GM19455 (cell line): ENCODE data around the gene RRP1.

Experiments used
- ATAC-seq: cut with Tn5 transposase; IDR thresholded peaks from one replicate; pipeline ENCODE4 v1.9.1; 2021; ENCODE audit not compliant: unreplicated experiment

RRP1 gene, protein sequence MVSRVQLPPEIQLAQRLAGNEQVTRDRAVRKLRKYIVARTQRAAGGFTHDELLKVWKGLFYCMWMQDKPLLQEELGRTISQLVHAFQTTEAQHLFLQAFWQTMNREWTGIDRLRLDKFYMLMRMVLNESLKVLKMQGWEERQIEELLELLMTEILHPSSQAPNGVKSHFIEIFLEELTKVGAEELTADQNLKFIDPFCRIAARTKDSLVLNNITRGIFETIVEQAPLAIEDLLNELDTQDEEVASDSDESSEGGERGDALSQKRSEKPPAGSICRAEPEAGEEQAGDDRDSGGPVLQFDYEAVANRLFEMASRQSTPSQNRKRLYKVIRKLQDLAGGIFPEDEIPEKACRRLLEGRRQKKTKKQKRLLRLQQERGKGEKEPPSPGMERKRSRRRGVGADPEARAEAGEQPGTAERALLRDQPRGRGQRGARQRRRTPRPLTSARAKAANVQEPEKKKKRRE

DNA sequence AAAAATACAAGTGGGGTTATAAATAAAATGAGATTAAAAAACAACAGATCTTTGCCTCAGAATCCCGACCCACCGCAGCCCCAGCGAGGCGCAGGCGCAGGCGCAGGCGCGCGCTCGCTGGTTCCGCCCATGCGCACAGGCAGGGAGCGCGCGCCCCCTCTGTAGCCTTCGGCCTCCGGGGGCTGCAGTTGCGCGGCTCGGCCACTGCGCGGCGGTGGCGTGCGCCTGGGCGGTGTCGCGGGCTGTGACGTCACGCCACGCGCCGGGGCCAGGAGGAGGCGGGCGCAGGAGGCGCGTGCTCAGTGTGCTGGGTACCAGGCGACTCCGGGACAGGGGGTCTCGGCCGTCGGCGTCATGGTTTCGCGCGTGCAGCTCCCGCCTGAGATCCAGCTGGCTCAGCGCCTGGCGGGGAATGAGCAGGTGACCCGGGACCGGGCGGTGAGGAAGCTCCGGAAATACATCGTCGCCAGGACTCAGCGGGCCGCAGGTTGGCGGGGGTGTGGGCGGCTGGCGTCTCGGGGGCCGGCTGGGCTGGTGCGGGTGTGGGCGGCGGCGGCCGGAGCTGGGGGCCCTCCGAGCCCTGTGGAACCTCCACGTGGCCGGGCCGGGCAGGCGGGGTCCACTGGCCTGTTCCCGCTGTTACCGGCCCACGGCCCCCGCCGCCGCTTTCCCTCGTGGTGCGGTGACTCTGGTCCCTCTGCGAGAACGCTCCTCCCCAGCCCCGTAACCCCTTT is at the start of gene RRP1:
TSS of gene RRP1 (plus strand) at position 302 of the 734 bp plus-strand sequence. CDS start at position 355, 53 bp downstream.
- peak; percentile 75 for ATAC-seq

DNA sequence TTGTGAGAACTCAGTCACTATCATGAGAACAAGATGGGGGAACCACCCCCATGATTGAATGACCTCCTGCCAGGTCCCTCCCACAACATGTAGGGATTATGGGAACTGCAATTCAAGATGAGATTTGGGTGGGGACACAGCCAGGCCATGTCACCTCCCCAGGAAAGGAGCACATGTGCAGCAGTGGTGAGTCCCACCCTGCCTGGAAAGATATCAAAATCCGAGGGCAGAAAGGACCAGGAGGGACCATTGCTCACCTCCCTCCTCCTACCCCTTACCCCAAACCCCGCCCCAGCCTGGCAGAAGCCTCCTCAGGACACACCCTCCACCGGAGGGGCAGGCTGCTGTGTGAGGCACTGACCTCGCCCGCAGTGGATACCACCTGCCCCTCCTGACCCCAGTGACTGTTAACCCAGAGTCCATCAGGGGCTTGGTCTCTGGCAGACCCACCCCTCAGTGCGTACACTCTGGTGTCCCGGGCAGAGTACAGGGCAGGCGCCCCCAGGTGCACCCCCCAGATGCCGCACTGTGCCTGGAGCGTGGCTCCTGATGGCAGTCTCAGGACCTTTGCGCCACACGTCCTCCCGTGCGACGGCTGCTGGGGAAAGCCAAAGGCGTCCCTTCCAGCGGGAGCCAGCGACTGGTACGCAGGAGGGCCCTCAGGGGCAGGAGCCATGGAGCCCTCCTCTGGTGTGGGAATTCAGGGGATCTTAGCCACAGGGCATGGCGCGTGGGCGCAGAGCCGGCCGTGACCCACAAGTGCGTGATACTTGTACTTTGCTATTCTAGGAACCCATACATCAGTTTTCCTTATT is 49.5 kb upstream of the RRP1 start:
- ATAC-seq, result no peak

DNA sequence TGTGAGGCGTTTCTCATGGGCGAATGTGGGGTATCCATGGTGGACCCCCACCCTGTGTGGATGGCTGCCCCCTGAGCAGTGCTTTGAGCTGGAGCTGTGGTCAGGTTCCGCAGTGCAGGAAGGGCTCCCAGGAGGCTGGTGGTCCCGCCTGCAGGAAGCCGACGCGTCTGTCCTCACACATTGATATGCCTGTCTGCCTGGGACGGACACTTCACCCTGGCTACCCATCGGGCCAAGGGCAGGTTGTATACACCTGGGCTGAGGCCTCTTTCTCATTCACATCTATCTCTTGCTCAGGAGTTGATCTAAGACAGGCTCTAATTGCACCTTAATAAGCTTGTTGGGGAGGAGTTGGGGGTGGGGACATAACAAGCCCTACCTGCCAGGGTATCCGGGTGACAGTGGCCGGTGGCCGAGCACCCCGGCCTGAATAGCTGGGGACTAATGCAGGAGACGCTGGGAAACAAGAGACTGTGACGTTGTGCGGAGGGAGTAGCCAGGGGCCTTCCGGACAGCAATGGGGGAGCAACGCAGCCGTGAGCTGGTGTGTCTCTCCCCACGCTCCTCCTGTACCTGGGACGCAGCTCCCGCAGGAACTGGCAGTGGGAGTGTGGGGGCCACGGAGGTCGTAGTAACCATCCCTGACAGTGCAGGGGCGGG is 48.8 kb upstream of the RRP1 start:
- no peak for ATAC-seq

DNA sequence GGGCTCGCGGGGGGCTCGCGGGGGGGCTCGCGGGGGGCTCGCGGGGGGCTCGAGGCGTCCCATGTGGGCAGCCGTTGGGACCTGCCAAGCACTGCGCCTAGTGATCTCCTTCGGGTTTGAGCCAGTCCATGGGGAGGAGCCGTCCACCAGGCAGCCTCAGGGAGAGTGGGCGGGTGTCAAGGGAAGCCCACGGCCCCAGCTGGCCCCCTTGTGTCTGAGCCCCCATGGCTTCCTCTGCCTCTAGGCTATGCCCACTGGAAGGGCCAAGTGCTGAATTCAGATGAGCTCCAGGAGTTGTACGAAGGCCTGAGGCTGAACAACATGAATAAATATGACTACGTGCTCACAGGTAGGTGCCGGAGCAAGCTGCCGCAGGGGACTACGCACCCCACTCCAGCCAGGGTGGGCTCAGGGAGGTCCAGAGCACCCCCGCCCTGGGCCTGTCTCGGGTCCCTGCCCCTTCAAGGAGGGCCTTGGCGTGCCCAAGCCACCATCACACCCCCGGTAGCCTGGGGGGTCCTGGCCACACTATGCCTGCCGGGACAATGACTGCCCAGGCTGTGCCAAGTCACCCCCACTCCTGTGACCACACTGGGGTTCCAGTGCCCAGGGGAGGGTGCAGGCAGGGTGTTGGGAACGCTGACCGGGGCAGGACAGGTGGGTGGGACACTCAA is 47.8 kb upstream of the RRP1 start:
- ATAC-seq, result no peak

- ATAC-seq, result no peak
These were observed 45.4 kb upstream of the RRP1 start for GRCh38 chr21:43743947-43744346.

DNA sequence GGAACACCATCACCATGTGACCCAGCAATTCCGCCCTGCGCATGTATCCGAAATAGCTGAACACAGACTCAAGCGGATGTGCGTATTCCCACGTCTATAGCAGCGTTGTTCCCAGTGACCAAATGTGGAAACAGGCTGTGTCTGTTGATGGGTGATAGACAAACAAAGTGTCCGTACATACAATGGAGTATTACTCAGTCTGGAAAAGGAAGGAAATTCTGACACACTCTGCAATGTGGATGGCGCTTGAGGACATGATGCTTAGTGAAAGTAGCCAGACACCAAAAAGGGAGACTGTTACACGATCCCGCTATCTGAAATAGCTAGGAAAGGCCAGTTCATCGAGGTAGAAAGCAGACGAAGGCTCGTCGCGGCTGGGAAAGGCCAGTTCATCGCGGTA is 44.7 kb upstream of the RRP1 start:
- ATAC-seq, result no peak

GRCh38 chr21:43745772-43746517 is 43.4 kb upstream of the RRP1 start:
- ATAC-seq, result no peak

GRCh38 chr21:43748622-43749021 is 40.8 kb upstream of the RRP1 start:
- ATAC-seq, result no peak

GRCh38 chr21:43749651-43750262 is 39.6 kb upstream of the RRP1 start:
- ATAC-seq, result no peak

DNA sequence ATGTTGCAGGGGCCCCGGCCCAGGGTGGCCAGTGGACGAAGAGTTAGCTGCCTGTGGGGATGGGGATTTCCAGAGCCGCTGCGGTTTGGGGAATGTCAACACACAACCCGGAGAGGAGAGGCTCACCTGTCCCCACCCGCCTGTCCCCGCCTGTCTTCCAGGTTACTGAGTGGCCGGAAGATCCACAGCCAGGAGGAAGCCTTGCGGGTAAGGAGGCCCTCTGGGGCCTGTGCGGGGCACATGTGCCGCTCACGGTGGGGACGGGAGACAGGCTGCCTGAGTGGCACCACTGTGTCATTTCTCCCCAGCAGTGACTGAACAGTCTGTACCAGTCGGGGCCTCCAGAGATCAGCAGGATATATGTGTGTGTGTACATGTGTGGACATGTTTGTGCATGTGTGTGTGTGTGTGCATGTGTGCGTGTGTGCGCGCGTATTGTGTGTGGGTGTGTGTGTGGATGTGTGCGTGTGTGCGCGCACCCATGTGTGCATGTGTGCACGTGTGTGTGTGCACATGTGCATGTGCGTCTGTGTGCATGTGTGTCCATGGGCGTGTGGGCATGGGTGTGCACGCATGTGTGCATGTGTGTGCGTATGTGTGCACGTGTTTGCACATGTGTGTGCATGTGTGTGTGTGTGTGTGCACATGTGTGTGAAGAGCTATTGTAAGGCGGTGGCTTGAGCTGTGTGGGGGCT is 38.9 kb upstream of the RRP1 start:
- no peak for ATAC-seq

DNA sequence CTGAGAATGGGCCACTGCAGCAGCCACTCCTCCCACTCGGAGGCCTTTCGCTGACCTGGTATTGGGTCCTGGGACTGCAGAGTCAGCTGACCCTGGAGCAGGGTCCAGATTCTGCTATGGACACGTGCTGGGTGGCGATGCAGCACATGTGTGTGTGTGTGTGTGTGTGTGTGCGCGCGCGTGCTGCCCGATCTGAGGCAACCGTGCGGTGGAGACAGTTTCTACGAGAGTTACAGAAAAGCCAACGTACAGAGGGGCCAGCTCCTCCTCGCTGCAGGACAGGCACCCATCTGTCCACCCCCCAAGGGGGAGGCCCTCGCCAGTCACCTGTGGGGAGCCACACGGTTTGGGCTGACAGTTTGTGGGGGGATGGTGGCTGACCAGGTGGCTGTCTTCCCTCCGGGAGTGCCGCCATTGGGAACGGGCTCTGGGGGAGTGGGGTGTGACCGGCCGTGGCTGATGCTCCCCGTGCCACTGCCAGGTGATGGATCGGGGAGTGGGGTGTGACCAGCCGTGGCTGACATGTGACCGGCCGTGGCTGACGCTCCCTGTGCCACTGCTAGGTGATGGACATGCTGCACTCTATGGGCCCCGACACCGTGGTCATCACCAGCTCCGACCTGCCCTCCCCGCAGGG is 37.3 kb upstream of the RRP1 start:
- ATAC-seq, result no peak

DNA sequence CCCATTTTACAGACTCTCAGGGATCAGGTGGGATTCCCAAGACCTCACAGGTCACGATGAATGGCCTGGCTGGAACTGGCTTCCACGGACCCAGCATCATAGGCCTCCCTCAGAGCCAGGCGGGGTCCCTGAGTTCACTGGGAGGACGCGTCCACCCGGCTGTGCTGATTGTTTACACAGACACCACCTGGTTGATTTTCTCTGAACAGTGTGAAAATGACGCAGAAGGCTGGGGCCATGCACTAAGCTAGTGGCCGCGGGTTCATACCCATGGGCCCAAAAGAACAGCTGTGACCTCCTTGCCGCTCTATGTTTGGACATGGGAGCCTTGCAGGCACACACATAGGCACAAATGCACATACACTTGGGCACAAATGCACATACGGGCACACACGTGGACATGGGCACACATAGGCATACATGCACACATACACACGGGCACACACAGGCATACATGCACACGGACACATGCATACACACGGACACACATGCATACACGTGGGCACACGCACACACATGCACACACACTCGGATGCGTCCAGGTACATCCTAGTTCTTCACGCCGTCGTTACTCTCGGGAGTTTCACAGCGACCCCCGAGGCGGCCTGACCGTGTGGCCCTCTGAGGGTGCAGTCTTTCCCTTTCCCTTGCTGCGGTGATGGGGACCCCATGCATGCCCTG is 36.5 kb upstream of the RRP1 start:
- ATAC-seq, result no peak

GRCh38 chr21:43753439-43753799 is 36.0 kb upstream of the RRP1 start:
- ATAC-seq, result no peak

DNA sequence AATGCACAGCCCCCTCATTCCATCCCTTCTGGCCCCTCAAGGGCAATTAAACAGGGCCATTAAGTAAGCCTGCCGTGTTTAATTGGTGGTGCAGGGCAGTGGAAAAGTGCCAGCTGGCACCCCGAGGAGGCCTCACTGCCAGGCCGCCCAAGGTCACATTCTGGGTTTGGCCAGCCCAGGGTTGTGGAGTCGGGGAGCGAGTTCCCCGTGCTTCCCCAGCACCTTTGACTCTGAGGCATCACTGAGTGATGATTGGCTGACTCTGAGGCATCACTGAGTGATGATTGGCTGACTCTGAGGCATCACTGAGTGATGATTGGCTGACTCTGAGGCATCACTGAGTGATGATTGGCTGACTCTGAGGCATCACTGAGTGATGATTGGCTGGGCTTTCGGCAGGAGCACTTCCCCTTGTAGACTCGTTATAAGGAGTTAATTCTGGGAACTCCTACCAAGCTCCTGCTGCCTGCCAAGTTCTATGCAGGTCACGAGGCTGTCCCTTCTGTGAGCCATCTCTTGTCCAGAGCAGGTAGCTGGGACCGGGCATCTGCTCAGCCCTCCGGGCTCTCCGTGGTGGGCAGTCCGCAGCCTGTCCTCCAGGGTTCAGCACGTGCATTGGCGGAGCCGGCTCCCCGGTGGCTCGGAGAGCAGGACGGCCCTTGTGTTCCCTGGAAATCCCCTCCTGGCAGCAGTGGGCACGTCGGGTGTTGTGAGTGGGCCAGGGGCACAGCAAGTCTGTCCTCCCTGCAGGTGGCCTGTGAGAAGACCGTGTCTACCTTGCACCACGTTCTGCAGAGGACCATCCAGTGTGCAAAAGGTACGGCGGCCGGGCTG is 34.2 kb upstream of the RRP1 start:
- ATAC-seq, result no peak

GRCh38 chr21:43755820-43756594 is 33.4 kb upstream of the RRP1 start:
- no peak for ATAC-seq

GRCh38 chr21:43757601-43758000 is 31.8 kb upstream of the RRP1 start:
- no peak for ATAC-seq
